Measurements from ENCODE around the gene FOXD1.

DNA sequence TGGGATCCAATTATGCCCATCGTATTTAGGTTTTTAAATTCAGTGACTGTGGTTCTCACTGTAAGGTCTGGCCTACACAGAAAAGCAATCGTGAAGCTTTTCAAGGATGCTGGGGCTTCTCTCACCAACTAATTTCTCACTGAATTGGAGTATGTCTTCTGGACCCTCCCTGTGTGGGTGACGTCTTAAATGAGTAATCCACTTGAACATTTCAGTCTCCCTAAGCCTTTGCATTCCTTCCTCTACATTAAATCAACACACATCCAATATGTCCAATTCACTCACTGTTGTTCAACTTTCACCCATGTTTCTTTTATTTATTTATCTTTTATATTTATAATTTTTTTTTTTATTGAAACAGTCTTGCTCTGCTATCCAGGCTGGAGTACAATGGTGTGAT is 37.1 kb upstream of the FOXD1 start:
- TF ChIP-seq, protein P1, sequence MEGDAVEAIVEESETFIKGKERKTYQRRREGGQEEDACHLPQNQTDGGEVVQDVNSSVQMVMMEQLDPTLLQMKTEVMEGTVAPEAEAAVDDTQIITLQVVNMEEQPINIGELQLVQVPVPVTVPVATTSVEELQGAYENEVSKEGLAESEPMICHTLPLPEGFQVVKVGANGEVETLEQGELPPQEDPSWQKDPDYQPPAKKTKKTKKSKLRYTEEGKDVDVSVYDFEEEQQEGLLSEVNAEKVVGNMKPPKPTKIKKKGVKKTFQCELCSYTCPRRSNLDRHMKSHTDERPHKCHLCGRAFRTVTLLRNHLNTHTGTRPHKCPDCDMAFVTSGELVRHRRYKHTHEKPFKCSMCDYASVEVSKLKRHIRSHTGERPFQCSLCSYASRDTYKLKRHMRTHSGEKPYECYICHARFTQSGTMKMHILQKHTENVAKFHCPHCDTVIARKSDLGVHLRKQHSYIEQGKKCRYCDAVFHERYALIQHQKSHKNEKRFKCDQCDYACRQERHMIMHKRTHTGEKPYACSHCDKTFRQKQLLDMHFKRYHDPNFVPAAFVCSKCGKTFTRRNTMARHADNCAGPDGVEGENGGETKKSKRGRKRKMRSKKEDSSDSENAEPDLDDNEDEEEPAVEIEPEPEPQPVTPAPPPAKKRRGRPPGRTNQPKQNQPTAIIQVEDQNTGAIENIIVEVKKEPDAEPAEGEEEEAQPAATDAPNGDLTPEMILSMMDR (IDR thresholded peaks at IDR 0.05), result no peak
- no peak for TF ChIP-seq POLR2A (IDR thresholded peaks at IDR 0.05)
